ENCODE measurements around the gene SHC3. TPM values are rescaled to one million over a fixed set of nuclear protein-coding genes. Genes with fewer than 3 reads are reported as not detected.

The SHC3 gene
- polyA plus RNA-seq, 1 donor from 2014 or later: 22.9 TPM

GRCh38 chr9:89219637-89220036, 41.0 kb upstream of the SHC3 start:
- no peaks in the 10 kb centered on the region for H3K9me2 ChIP-seq (ENCODE audit: insufficient read depth, low read length)
- no peak overlapping the region for H2AFZ ChIP-seq (ENCODE audit: low read depth, low read length)
- H4K20me1 ChIP-seq (ENCODE audit: insufficient read depth): no peaks in the 10 kb centered on the region
- TF ChIP-seq SMC3 (conservative IDR thresholded peaks at IDR 0.05; ENCODE audit: poor library complexity): no peak
- TF ChIP-seq MXI1 (conservative IDR thresholded peaks at IDR 0.05; ENCODE audit: poor library complexity, severe bottlenecking): no peak
- TF ChIP-seq TAF1 (IDR thresholded peaks at IDR 0.05; ENCODE audit: low read depth): no peak
- no peak for TF ChIP-seq RAD21 (conservative IDR thresholded peaks at IDR 0.05)
- TF ChIP-seq, protein P1, sequence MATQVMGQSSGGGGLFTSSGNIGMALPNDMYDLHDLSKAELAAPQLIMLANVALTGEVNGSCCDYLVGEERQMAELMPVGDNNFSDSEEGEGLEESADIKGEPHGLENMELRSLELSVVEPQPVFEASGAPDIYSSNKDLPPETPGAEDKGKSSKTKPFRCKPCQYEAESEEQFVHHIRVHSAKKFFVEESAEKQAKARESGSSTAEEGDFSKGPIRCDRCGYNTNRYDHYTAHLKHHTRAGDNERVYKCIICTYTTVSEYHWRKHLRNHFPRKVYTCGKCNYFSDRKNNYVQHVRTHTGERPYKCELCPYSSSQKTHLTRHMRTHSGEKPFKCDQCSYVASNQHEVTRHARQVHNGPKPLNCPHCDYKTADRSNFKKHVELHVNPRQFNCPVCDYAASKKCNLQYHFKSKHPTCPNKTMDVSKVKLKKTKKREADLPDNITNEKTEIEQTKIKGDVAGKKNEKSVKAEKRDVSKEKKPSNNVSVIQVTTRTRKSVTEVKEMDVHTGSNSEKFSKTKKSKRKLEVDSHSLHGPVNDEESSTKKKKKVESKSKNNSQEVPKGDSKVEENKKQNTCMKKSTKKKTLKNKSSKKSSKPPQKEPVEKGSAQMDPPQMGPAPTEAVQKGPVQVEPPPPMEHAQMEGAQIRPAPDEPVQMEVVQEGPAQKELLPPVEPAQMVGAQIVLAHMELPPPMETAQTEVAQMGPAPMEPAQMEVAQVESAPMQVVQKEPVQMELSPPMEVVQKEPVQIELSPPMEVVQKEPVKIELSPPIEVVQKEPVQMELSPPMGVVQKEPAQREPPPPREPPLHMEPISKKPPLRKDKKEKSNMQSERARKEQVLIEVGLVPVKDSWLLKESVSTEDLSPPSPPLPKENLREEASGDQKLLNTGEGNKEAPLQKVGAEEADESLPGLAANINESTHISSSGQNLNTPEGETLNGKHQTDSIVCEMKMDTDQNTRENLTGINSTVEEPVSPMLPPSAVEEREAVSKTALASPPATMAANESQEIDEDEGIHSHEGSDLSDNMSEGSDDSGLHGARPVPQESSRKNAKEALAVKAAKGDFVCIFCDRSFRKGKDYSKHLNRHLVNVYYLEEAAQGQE (IDR thresholded peaks at IDR 0.05; ENCODE audit: borderline replicate concordance): no peak
- no peak for TF ChIP-seq EZH2 (IDR thresholded peaks at IDR 0.05; ENCODE audit: borderline replicate concordance, insufficient read depth, low read length, poor library complexity, severe bottlenecking)
- TF ChIP-seq, protein P2, sequence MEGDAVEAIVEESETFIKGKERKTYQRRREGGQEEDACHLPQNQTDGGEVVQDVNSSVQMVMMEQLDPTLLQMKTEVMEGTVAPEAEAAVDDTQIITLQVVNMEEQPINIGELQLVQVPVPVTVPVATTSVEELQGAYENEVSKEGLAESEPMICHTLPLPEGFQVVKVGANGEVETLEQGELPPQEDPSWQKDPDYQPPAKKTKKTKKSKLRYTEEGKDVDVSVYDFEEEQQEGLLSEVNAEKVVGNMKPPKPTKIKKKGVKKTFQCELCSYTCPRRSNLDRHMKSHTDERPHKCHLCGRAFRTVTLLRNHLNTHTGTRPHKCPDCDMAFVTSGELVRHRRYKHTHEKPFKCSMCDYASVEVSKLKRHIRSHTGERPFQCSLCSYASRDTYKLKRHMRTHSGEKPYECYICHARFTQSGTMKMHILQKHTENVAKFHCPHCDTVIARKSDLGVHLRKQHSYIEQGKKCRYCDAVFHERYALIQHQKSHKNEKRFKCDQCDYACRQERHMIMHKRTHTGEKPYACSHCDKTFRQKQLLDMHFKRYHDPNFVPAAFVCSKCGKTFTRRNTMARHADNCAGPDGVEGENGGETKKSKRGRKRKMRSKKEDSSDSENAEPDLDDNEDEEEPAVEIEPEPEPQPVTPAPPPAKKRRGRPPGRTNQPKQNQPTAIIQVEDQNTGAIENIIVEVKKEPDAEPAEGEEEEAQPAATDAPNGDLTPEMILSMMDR (IDR thresholded peaks at IDR 0.05; ENCODE audit: poor library complexity, severe bottlenecking): no peak
- TF ChIP-seq EP300 (conservative IDR thresholded peaks at IDR 0.05; ENCODE audit: poor library complexity, severe bottlenecking): no peak
- TF ChIP-seq POLR2AphosphoS5 (IDR thresholded peaks at IDR 0.05): no peak
- no peak overlapping the region for H3K9ac ChIP-seq (ENCODE audit: low read length)
- H3K27me3 ChIP-seq (ENCODE audit: insufficient read depth, low read depth, low read length): no peaks in the 10 kb centered on the region
- no peaks in the 10 kb centered on the region for H3K9me3 ChIP-seq (ENCODE audit: low read length)
- peaks cover 6% of the 10 kb centered on the region for H3F3A ChIP-seq (ENCODE audit: insufficient read depth, low read length, poor library complexity, severe bottlenecking)
- peak overlapping the region; percentile 95 for H3K27ac ChIP-seq (ENCODE audit: low read length)
- H3K4me2 ChIP-seq (ENCODE audit: low read length): no peak overlapping the region
- H3K79me2 ChIP-seq (replicated peaks; ENCODE audit: insufficient read depth, low read length): no peaks in the 10 kb centered on the region
- H3K4me3 ChIP-seq (ENCODE audit: low read length): no peak overlapping the region
- no peaks in the 10 kb centered on the region for H3K36me3 ChIP-seq (ENCODE audit: insufficient read depth, low read length)

- TF ChIP-seq SMC3 (conservative IDR thresholded peaks at IDR 0.05; ENCODE audit: poor library complexity) (peak; percentile 52), RAD21 (conservative IDR thresholded peaks at IDR 0.05) (peak; percentile 56), EZH2 (IDR thresholded peaks at IDR 0.05; ENCODE audit: borderline replicate concordance, insufficient read depth, low read length, poor library complexity, severe bottlenecking) (no peak), EP300 (conservative IDR thresholded peaks at IDR 0.05; ENCODE audit: poor library complexity, severe bottlenecking) (peak; percentile 90), MXI1 (conservative IDR thresholded peaks at IDR 0.05; ENCODE audit: poor library complexity, severe bottlenecking) (peak; percentile 82), POLR2AphosphoS5 (IDR thresholded peaks at IDR 0.05) (peak; percentile 81)
- TF ChIP-seq, protein P1 (IDR thresholded peaks at IDR 0.05; ENCODE audit: borderline replicate concordance): peak; percentile 88
- TF ChIP-seq, protein P2 (IDR thresholded peaks at IDR 0.05; ENCODE audit: poor library complexity, severe bottlenecking): no peak
- Histone ChIP-seq H3F3A (ENCODE audit: insufficient read depth, low read length, poor library complexity, severe bottlenecking) (peaks cover 6% of the 10 kb centered on the region), H3K36me3 (ENCODE audit: insufficient read depth, low read length) (no peaks in the 10 kb centered on the region), H3K9me2 (ENCODE audit: insufficient read depth, low read length) (no peaks in the 10 kb centered on the region), H3K4me2 (ENCODE audit: low read length) (peak overlapping the region; percentile 65), H3K27ac (ENCODE audit: low read length) (peak overlapping the region; percentile 95), H3K27me3 (ENCODE audit: insufficient read depth, low read depth, low read length) (no peaks in the 10 kb centered on the region), H4K20me1 (ENCODE audit: insufficient read depth) (no peaks in the 10 kb centered on the region), H3K79me2 (replicated peaks; ENCODE audit: insufficient read depth, low read length) (no peaks in the 10 kb centered on the region), H2AFZ (ENCODE audit: low read depth, low read length) (peak overlapping the region; percentile 66), H3K4me3 (ENCODE audit: low read length) (peak overlapping the region; percentile 54), H3K9ac (ENCODE audit: low read length) (peak overlapping the region; percentile 64), H3K9me3 (ENCODE audit: low read length) (no peaks in the 10 kb centered on the region)
Measured at GRCh38 chr9:89218040-89218928, 39.7 kb upstream of the SHC3 start.

Measured in neural cell (in vitro differentiated cells).